SJCRH30 (cell line): ENCODE measurements around the gene AUNIP. TPM values are rescaled to one million over a fixed set of nuclear protein-coding genes. Genes with fewer than 3 reads are reported as not detected.

ENCODE experiments used
- DNase-seq, 2 experiments: peaks; one replicate each; pipeline ENCODE4 v3.0.0-alpha.2; 2015 to 2020
- H3K27ac ChIP-seq: fragments of 250-450 bp; sonication (Bioruptor Pico); 2 replicates; pipeline ENCODE4 v1.5.1; 2020; ENCODE audit warnings: mild to moderate bottlenecking, moderate library complexity
- H3K27me3 ChIP-seq: fragments of 250-450 bp; sonication (Bioruptor Pico); 2 replicates; pipeline ENCODE4 v1.5.1; 2020; ENCODE audit warnings: mild to moderate bottlenecking, moderate library complexity
- H3K36me3 ChIP-seq: fragments of 250-450 bp; sonication (Bioruptor Pico); 2 replicates; pipeline ENCODE4 v1.5.1; 2020; ENCODE audit warnings: mild to moderate bottlenecking, moderate library complexity
- H3K4me1 ChIP-seq: fragments of 250-450 bp; sonication (Bioruptor Pico); 2 replicates; pipeline ENCODE4 v1.5.1; 2020; ENCODE audit warnings: mild to moderate bottlenecking, moderate library complexity
- H3K4me3 ChIP-seq: fragments of 250-450 bp; sonication (Bioruptor Pico); 2 replicates; pipeline ENCODE4 v1.5.1; 2020; ENCODE audit warnings: mild to moderate bottlenecking, moderate library complexity
- H3K9me3 ChIP-seq: fragments of 250-450 bp; sonication (Bioruptor Pico); replicated peaks from 2 replicates; pipeline ENCODE4 v1.5.1; 2020; ENCODE audit warnings: mild to moderate bottlenecking, moderate library complexity
- total RNA-seq: library from RNA; depleted of rRNA; stranded (reverse); fragments of >200 nt; shearing (Covaris generic); gene quantifications from 2 replicates; pipeline ENCODE4 v1.2.3, GENCODE V29; 2014; rRNA removed

Gene AUNIP
- 28.9 and 34.3 TPM in 2 replicates for total RNA-seq

GRCh38 chr1:25858906-25859789 lies at the start of gene AUNIP:
Gene AUNIP, minus strand, starts transcription at chr1:25859457. Its CDS starts 100 bp downstream, at chr1:25859357.
- Histone ChIP-seq H3K27ac (peak within 1 kb of the TSS; percentile 70), H3K4me3 (peak within 1 kb of the TSS; percentile 86), H3K27me3 (no peaks in the 10 kb centered on the region), H3K4me1 (peaks cover 24% of the 10 kb centered on the region), H3K36me3 (no peaks in the 10 kb centered on the region), H3K9me3 (no peaks in the 10 kb centered on the region)
- peak; percentile 90 to 95 for DNase-seq

- DNase-seq = no peak
These were observed 49.8 kb upstream of the AUNIP start for GRCh38 chr1:25909040-25909439.

GRCh38 chr1:25908161-25908560 lies 48.9 kb upstream of the AUNIP start:
- Histone ChIP-seq H3K4me3 (no peak overlapping the region), H3K36me3 (peaks cover 23% of the 10 kb centered on the region), H3K27me3 (no peaks in the 10 kb centered on the region), H3K9me3 (no peaks in the 10 kb centered on the region), H3K27ac (no peak overlapping the region), H3K4me1 (peaks cover 20% of the 10 kb centered on the region)
- no peak for DNase-seq

More at GRCh38 chr1:25909040-25909439, 49.8 kb upstream of the AUNIP start:
- Histone ChIP-seq H3K4me1 (peaks cover 11% of the 10 kb centered on the region; the same call in 1 of the 2 replicates), H3K9me3 (no peaks in the 10 kb centered on the region), H3K27ac (no peak overlapping the region), H3K27me3 (no peaks in the 10 kb centered on the region), H3K36me3 (peaks cover 14% of the 10 kb centered on the region), H3K4me3 (no peak overlapping the region)

DNA sequence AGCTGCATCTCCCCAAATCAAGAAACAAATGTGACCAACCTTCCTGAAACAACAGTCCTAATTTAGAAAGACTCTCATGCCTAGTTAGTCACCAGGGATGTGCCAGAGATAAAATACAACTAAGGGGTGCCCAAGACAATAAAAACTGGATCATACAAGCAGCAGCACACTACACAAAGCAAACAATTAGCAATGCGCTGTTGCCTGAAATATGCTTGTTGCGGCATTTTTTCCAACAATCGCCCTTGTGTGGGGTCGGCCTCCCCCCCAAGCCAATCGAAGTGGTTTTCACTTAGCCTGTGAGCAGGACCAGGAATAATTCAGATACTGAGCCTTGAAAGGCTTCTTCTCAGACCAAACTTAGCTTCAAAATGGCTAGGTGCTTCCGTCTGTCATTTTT lies 48.3 kb upstream of the AUNIP start:
- DNase-seq = no peak
- H3K27ac ChIP-seq = no peak overlapping the region
- peaks cover 29% of the 10 kb centered on the region for H3K36me3 ChIP-seq

DNA sequence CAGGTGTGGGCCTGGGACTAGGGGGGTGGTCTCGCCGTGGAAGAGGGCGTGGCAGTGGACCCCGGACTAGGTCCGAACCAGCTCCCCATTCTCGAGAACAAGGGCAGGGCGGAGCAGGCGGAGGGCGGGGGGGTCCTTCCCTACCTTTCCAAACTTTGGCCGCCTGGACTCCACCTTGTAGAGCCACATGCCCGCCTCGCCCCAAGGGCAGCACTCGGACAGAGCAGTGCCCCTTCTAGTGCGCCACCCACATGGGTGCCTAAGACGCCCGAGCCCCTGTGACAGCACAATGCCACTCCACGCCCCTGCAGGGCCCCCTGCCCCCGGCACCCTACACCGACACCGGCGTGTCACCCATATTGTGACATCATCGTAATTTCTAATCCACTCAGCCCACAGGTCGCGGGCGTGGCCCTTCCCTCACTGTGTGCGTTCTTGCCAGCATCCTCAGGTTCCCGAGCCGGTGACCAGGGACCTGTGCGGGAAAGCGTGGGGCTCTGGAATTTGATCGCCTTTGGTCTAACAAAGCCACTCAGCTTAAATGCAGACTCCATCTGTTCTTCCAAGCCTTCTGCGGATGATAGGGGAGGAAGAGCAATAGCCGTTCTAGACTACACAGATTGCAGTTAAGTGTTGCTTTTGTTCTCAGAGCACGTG lies 47.5 kb upstream of the AUNIP start:
- Histone ChIP-seq H3K4me3 (peak overlapping the region; percentile 100), H3K27me3 (no peaks in the 10 kb centered on the region), H3K36me3 (peaks cover 37% of the 10 kb centered on the region), H3K9me3 (no peaks in the 10 kb centered on the region), H3K27ac (peak overlapping the region; percentile 99), H3K4me1 (peaks cover 19% of the 10 kb centered on the region)
- peak; percentile 46 to 64 for DNase-seq

More for the DNA sequence above, 48.3 kb upstream of the AUNIP start:
- Histone ChIP-seq H3K27me3 (no peaks in the 10 kb centered on the region), H3K4me3 (no peak overlapping the region), H3K4me1 (peaks cover 24% of the 10 kb centered on the region), H3K9me3 (no peaks in the 10 kb centered on the region)

DNA sequence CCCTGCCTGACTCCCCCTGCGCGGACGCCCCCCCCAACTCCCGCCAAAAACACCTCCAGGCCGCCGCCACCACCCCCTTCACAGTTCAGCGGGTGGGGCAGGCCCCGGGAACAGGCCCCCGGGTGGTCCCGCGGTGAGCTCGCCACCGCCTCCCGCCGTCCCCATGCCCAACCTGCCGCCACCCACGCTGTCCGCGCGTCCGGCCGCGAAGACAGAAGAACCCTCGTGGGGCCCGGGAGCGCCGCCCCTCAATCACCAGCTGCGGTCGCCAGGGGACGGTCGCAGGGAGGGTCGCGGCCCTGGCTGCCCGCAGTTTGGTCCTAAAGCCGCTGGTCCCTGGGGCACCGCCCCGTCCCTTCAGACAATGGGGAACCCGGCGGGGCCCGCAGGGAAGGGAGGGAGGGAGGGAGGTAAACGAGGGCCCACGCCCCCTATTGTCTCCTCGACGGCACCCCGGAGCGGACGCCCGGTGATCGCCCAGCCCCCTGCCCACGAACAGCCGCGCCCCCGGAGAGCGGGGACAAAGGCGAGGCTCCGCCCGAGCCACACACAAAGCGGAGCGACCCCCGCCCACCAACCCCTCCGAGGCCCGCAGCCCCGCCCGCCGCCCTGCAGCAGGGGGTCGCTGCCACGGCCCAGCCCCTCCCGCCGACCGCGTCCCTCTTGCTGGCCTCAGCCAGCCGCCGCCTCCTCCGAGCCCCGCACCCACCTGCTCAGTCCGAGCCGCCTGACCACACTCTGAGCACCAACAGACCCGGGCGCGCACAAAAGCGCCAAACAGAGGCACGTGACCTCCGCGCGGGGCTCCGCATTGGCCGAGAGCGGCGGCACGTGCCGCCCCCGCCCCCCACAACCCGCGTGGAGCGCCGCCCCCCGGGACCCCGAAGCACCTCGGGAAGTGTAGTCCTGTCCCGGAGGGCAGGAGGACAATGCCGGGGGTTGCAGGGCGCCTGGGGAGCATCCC lies 46.7 kb upstream of the AUNIP start, which contains the start of gene STMN1:
Gene STMN1 (minus strand): TSS at position 740 of the 964 bp plus-strand sequence. CDS start 1,743 bp downstream, outside the sequence.
- peak within 1 kb of the TSS; percentile 100 for H3K4me3 ChIP-seq
- peak; percentile 98 for DNase-seq

GRCh38 chr1:25904943-25905679 lies 45.9 kb upstream of the AUNIP start:
- Histone ChIP-seq H3K27me3 (no peaks in the 10 kb centered on the region), H3K4me3 (peak overlapping the region; percentile 100), H3K27ac (peak overlapping the region; percentile 99), H3K9me3 (no peaks in the 10 kb centered on the region), H3K4me1 (peaks cover 28% of the 10 kb centered on the region), H3K36me3 (peaks cover 54% of the 10 kb centered on the region)
- peak; percentile 98 to 99 for DNase-seq

More for the DNA sequence above, 46.7 kb upstream of the AUNIP start, which contains the start of gene STMN1:
- Histone ChIP-seq H3K36me3 (peaks cover 45% of the 10 kb centered on the region), H3K9me3 (no peaks in the 10 kb centered on the region), H3K27me3 (no peaks in the 10 kb centered on the region), H3K4me1 (peaks cover 25% of the 10 kb centered on the region), H3K27ac (peak within 1 kb of the TSS; percentile 99)

GRCh38 chr1:25903986-25904385 lies 44.7 kb upstream of the AUNIP start:
- Histone ChIP-seq H3K27ac (no peak overlapping the region; the same call in 1 of the 2 replicates), H3K4me3 (peak overlapping the region; percentile 100), H3K4me1 (peaks cover 28% of the 10 kb centered on the region), H3K36me3 (peaks cover 65% of the 10 kb centered on the region), H3K9me3 (no peaks in the 10 kb centered on the region), H3K27me3 (no peaks in the 10 kb centered on the region)
- no peak for DNase-seq

- no peak overlapping the region for H3K27ac ChIP-seq
- H3K36me3 ChIP-seq = peaks cover 80% of the 10 kb centered on the region
- DNase-seq = no peak
- H3K9me3 ChIP-seq = no peaks in the 10 kb centered on the region
- no peaks in the 10 kb centered on the region for H3K27me3 ChIP-seq
- peaks cover 27% of the 10 kb centered on the region for H3K4me1 ChIP-seq
- H3K4me3 ChIP-seq = no peak overlapping the region
These were observed 43.2 kb upstream of the AUNIP start for GRCh38 chr1:25902462-25902861.

DNA sequence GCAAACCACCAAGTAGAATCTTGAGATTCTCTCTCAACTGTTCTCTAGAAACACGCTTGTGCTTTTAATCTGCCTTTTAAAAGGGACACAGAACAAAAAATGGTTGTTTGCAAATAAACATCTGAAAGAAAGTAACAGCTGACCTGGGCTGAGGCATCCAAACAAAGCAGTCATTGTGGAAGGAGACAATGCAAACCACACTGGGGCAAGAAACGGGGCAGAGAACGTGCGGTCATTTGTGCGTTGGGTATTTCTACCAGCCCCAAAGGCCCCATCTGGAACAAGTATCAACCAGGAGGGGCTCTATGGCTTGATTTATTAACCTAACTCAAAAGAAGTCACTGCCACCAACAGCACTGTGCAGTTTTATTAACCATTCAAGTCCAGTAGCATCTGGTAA lies 41.0 kb upstream of the AUNIP start:
- peaks cover 29% of the 10 kb centered on the region for H3K4me1 ChIP-seq
- no peak overlapping the region for H3K4me3 ChIP-seq
- H3K27me3 ChIP-seq = no peaks in the 10 kb centered on the region
- peaks cover 82% of the 10 kb centered on the region for H3K36me3 ChIP-seq
- peak in 1 of 2 experiments; percentile 61 for DNase-seq
- no peaks in the 10 kb centered on the region for H3K9me3 ChIP-seq
- H3K27ac ChIP-seq = peak overlapping the region; percentile 30

DNA sequence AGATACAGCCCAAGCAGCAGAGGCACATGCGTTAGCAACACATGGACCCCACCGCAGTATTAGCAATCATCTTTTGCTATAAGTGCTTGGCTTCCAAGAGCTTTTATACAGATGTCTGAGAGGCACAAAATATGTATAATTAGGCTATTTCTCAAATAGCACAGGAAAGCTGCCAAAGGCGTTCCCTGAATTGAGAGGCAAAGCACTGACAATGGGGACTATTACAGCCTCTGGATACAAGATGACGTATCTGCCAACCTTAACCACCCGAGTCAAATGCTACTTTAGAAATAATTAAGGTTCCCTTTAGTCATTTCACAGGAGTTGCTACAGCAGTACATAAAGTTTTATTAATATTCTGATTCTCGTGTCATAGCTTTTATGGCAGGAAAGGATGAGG lies 40.5 kb upstream of the AUNIP start:
- no peaks in the 10 kb centered on the region for H3K9me3 ChIP-seq
- no peak for DNase-seq
- H3K27me3 ChIP-seq = no peaks in the 10 kb centered on the region
- H3K27ac ChIP-seq = peak overlapping the region; percentile 30
- H3K4me3 ChIP-seq = no peak overlapping the region
- H3K4me1 ChIP-seq = peaks cover 29% of the 10 kb centered on the region
- H3K36me3 ChIP-seq = peaks cover 79% of the 10 kb centered on the region

DNA sequence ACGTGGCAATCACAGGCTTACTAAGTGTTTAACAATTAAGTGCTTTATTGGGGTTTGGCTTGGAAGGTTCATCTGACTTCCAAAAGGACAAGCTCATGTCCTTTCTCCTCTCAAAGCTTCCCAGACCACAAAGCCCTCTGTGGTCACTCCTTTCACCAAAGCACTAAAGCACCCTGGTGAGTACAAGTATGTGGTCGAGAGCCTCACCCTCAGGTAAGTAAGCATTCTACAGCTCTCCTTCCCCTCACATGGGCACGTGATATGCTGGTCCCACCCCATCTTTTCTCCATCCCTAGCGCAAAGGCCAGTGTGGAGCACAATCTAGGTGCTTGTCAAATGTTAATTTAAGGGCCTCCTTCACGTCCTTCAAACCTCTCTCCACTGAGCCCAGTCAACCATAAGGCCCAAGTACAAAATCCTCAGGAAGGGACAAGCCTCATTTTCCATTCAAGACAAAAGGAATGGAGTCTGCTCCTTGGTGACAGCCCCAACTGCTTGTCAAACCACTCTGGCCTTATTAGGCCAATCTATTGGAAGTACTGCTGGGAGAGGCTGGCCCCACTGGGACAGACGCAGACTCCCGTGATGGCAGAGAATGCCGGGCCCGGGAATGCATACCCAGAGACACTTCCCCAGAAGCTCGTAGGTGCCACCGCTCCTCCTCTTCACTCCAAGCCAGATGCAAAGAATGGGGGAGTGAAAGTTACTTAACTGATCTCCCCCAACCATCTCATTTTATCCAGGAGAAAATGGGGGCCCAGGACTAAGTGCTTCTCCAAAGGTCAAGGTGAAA lies 39.2 kb upstream of the AUNIP start:
- Histone ChIP-seq H3K4me3 (no peak overlapping the region), H3K4me1 (peaks cover 23% of the 10 kb centered on the region), H3K27me3 (no peaks in the 10 kb centered on the region), H3K36me3 (peaks cover 65% of the 10 kb centered on the region), H3K27ac (no peak overlapping the region), H3K9me3 (no peaks in the 10 kb centered on the region)
- peak in 1 of 2 experiments; percentile 32 for DNase-seq

DNA sequence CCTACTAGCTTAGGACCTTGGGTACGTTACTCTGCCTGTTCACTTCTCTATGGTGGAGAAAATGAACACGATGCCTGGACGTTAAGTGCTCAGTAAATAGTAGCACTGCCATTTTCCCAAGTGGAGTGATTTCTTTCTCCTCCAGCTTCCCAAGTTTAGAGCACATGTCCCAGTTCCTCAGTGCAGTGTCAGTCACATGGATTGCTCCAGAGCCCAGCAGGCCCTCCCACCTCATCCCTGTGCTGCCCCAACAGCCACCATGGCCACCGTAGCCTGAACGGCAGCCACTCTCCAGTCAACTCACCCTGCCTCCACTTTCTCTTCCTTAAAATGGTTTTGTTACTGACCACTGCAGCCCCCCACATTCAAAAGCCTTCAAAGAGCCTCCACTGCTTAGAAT lies 38.5 kb upstream of the AUNIP start:
- H3K4me1 ChIP-seq = peaks cover 23% of the 10 kb centered on the region
- no peaks in the 10 kb centered on the region for H3K9me3 ChIP-seq
- H3K27me3 ChIP-seq = no peaks in the 10 kb centered on the region
- no peak overlapping the region for H3K27ac ChIP-seq
- peaks cover 59% of the 10 kb centered on the region for H3K36me3 ChIP-seq
- peak in 1 of 2 experiments; percentile 32 for DNase-seq
- no peak overlapping the region for H3K4me3 ChIP-seq
